Heart left ventricle (tissue), 16 donors: ENCODE measurements around the gene KCNH6. TPM values are rescaled to one million over a fixed set of nuclear protein-coding genes. Genes with fewer than 3 reads are reported as not detected.

Experiments used
- ATAC-seq, 4 donors: fragments of 200-7000 bp; cut with Tn5 transposase; one replicate each; pipeline ENCODE4 v1.9.1; 2020 to 2022; ENCODE audit warnings: moderate library complexity in 4 of 4, mild to moderate bottlenecking in 3 of 4, moderate number of reproducible peaks in 1 of 4
- DNase-seq, 5 donors: peaks; one replicate each; pipeline ENCODE4 v3.0.0-alpha.2; 2020
- H3K27ac ChIP-seq, 12 donors: fragments of 200-600 bp; sonication (generic) in 4 of 12; one replicate each; pipeline versions ENCODE4 v1.5.0 to v1.8.0; 2016 to 2022; ENCODE audit warnings: mild to moderate bottlenecking in 2 of 12
- H3K27me3 ChIP-seq, 9 donors: fragments of 200-600 bp; sonication (generic) in 2 of 9; one replicate each; pipeline versions ENCODE4 v1.5.1 to v1.8.0; 2016 to 2022; ENCODE audit warnings: mild to moderate bottlenecking in 3 of 9
- H3K36me3 ChIP-seq, 9 donors: fragments of 200-600 bp; sonication (generic) in 2 of 9; one replicate each; pipeline versions ENCODE4 v1.5.0 to v1.8.0; 2018 to 2022; ENCODE audit warnings: mild to moderate bottlenecking in 2 of 9
- H3K4me1 ChIP-seq, 12 donors: fragments of 200-600 bp; sonication (generic) in 4 of 12; one replicate each; pipeline versions ENCODE4 v1.5.0 to v1.8.0; 2016 to 2022; ENCODE audit warnings: mild to moderate bottlenecking in 3 of 12
- H3K4me3 ChIP-seq, 12 donors: fragments of 200-600 bp; sonication (generic) in 4 of 12; one replicate each; pipeline versions ENCODE4 v1.5.0 to v1.8.0; 2017 to 2022; ENCODE audit warnings: mild to moderate bottlenecking in 9 of 12, moderate library complexity in 4 of 12
- H3K9me3 ChIP-seq, 12 donors: fragments of 200-600 bp; sonication (generic) in 4 of 12; one replicate each; pipeline versions ENCODE4 v1.5.0 to v1.8.0; 2016 to 2022; ENCODE audit warnings: mild to moderate bottlenecking in 1 of 12
- POLR2A ChIP-seq, 2 donors: fragments of 450-650 bp; IDR thresholded peaks; one replicate each; pipeline ENCODE4 v1.6.1; 2017; ENCODE audit warnings: antibody characterized with exemption in 2 of 2, mild to moderate bottlenecking in 2 of 2, moderate library complexity in 2 of 2
- WGBS, 4 donors: extraction: QIAGEN DNeasy Blood & Tissue Kit in 2 of 4; methylation state at CpG; one replicate each; pipeline versions ENCODE4 v1.1.5 to v1.1.7; 2013 to 2018; 5-methylcytosine and 5-hydroxymethylcytosine counted together
- intact Hi-C, 10 donors: fragments of 100-400 bp; cut with DNase I; formaldehyde crosslinking; loops; one replicate each; pipeline versions ENCODE4 v1.11.1 to v1.14.2; 2022
- polyA plus RNA-seq, 2 donors: library from polyadenylated mRNA; stranded (reverse); fragments of 200-250 nt; gene quantifications; one replicate each; pipeline ENCODE4 v1.2.3, GENCODE V29; 2013
- total RNA-seq, 9 donors: library from RNA; depleted of rRNA in 2 of 9; stranded (reverse); fragments of >200 nt in 2 of 9; fragmentation: NEBNext Ultra II Directional in 3 of 9; extraction: Animal tissue kit (Norgen Biotek cat#: 25700) in 3 of 9; gene quantifications; one replicate each; pipeline versions ENCODE4 v1.1.0 to v1.2.4, GENCODE V29; 2016 to 2023
- TF ChIP-seq, protein P1 (sequence below), 12 donors: fragments of 200-600 bp; sonication (generic) in 4 of 12; IDR thresholded peaks; one replicate each; pipeline versions ENCODE4 v1.5.0 to v1.8.0; 2018 to 2022; ENCODE audit warnings: antibody characterized with exemption in 12 of 12, mild to moderate bottlenecking in 5 of 12
- donor health status: ischemic (EF 13 %, LVEDD 7.1; RV severe dilation, severe dysfunction).
- donor health status: healthy with polysubstance abuse.
- donor health status: DM: no; HTN: yes; CAD: no.
- donor health status: DM: no; HTN: no; CAD: no.
- donor health status: ischemic (EF 25% LVEDD 6.9; RV normal size, moderate dysfunction).
- donor health status: ischemic (EF 25% LVEDD 5.7; RV mildly dilated, moderate dysfunction).
- donor health status: healthy.
- donor health status: DM: yes; HTN: yes; CAD: no.
- donor health status: ischemic (EF 35%, LVEDD 5.7; RV mildly dilated, moderate dysfunction).
- donor health status: nonischemic (EF 11% LVEDD 7.7; RV severe dilation, severe dysfunction).
- donor health status: DM: yes; HTN: yes; CAD: no.
- donor health status: PGD.
- donor health status: ischemic (EF 29% LVEDD 5.4; RV normal size, mild dysfunction).
- donor health status: nonischemic (EF 23%, LVEDD 6.1; RV moderate dilation, normal function).

Gene KCNH6
- total and polyA plus RNA-seq, 11 donors = 0.01 TPM; not detected in 10

DNA sequence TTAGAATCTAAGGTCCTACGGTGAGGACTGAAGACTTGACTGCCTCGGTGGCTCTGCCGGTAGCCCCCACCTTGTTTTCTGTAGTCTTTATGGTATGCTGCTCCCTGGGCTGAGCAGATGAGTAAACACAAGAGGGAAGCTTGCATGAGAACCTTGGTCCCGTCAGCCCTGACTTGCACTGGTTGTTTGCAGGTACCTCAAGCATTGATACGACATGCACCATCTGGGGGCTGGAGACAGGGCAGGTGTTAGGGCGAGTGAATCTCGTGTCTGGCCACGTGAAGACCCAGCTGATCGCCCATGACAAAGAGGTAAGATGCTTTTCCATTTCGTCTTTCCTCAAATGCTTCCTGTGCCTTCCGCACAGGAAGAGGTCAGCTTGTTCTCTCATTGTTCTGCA is 56.5 kb downstream of the KCNH6 start:
- DNase-seq (no peak), ATAC-seq (peak in 1 of 4 donors; percentile 57)
- TF ChIP-seq, protein P1, sequence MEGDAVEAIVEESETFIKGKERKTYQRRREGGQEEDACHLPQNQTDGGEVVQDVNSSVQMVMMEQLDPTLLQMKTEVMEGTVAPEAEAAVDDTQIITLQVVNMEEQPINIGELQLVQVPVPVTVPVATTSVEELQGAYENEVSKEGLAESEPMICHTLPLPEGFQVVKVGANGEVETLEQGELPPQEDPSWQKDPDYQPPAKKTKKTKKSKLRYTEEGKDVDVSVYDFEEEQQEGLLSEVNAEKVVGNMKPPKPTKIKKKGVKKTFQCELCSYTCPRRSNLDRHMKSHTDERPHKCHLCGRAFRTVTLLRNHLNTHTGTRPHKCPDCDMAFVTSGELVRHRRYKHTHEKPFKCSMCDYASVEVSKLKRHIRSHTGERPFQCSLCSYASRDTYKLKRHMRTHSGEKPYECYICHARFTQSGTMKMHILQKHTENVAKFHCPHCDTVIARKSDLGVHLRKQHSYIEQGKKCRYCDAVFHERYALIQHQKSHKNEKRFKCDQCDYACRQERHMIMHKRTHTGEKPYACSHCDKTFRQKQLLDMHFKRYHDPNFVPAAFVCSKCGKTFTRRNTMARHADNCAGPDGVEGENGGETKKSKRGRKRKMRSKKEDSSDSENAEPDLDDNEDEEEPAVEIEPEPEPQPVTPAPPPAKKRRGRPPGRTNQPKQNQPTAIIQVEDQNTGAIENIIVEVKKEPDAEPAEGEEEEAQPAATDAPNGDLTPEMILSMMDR (IDR thresholded peaks at IDR 0.05) = no peak
- no peak for TF ChIP-seq POLR2A (IDR thresholded peaks at IDR 0.05)
- peak overlapping the region in 1 of 12 donors; percentile 4 for H3K27ac ChIP-seq
- intact Hi-C loops = no loop called here
- no peak overlapping the region for H3K4me3 ChIP-seq
- H3K9me3 ChIP-seq = no peaks in the 10 kb centered on the region
- H3K36me3 ChIP-seq = peaks cover 0 to 63% (median 57%) of the 10 kb centered on the region in 9 donors
- 60 to 69% (median 66%) methylated on average over 11 of the region's 11 CpGs for WGBS, 4 donors
- H3K27me3 ChIP-seq = no peaks in the 10 kb centered on the region
- peaks cover 0 to 16% (median 0%) of the 10 kb centered on the region in 12 donors for H3K4me1 ChIP-seq

DNA sequence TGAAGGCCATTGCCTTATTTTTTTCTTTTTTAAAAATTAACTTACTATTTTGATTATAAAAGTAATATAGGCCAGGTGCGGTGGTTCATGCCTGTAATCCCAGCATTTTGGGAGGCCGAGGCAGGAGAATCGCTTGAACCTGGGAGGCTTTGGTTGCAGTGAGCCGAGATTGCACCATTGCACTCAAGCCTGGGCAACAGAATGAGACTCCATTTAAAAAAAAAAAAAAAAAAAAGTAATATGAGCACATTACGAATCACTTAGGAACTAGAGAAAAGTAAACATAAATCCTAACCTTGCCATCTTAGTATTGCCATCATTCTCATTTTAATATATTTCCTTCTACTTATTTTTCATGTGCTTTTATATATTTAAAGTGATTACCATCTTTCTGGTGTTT is 64.6 kb downstream of the KCNH6 start:
- no peak overlapping the region for H3K27ac ChIP-seq
- 94 to 97% (median 96%) methylated on average over 5 of the region's 5 CpGs for WGBS, 4 donors
- no peaks in the 10 kb centered on the region for H3K9me3 ChIP-seq
- DNase-seq (no peak), ATAC-seq (no peak)
- intact Hi-C loops = no loop called here
- H3K36me3 ChIP-seq = peaks cover 0 to 99% (median 91%) of the 10 kb centered on the region in 9 donors
- H3K4me3 ChIP-seq = no peak overlapping the region
- H3K4me1 ChIP-seq = no peaks in the 10 kb centered on the region
- no peaks in the 10 kb centered on the region for H3K27me3 ChIP-seq
- no peak for TF ChIP-seq POLR2A (IDR thresholded peaks at IDR 0.05)
- TF ChIP-seq, protein P1 (IDR thresholded peaks at IDR 0.05) = no peak

DNA sequence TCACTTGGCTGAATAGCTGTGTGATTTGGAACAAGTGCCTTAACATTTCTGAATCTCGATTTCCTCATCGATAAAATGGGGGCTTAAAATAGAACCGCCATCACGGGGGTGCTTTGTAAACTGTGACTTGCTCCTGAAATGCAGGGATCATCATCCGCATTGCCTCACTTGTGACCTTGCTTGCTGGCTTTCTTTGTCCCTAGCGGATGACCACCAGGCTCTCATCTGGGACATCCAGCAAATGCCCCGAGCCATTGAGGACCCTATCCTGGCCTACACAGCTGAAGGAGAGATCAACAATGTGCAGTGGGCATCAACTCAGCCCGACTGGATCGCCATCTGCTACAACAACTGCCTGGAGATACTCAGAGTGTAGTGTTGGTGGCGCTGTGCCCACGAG is 65.6 kb downstream of the KCNH6 start:
- ATAC-seq = no peak
- H3K27me3 ChIP-seq = no peaks in the 10 kb centered on the region
- intact Hi-C loops = no loop called here
- TF ChIP-seq, protein P1 (IDR thresholded peaks at IDR 0.05) = no peak
- TF ChIP-seq POLR2A (IDR thresholded peaks at IDR 0.05) = no peak
- H3K9me3 ChIP-seq = no peaks in the 10 kb centered on the region
- no peak overlapping the region for H3K4me3 ChIP-seq
- no peak for DNase-seq
- H3K27ac ChIP-seq = no peak overlapping the region
- H3K36me3 ChIP-seq = peaks cover 0 to 98% (median 88%) of the 10 kb centered on the region in 9 donors
- H3K4me1 ChIP-seq = no peaks in the 10 kb centered on the region
- 86 to 91% (median 87%) methylated on average over 11 of the region's 11 CpGs for whole genome bisulfite sequencing, 4 donors

DNA sequence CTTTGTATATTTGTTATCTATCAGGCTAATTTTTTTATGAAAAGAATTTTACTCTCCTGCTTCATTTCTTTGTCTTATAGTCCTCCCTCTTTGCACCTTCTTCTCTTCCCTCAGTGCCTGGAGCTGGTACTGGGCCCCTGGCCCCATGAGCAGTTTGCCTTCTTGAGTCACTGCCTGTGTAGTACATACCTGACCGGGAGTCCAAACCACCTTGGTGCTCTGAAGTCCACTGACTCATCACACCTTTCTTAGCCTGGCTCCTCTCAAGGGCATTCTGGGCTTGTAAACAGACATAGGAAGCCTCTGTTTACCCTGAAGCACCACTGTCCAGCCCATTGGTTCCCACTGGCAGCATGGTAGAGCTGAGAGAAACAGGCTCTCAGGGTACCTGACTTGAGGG is 66.5 kb downstream of the KCNH6 start:
- Histone ChIP-seq H3K36me3 (peaks cover 0 to 98% (median 87%) of the 10 kb centered on the region in 9 donors), H3K4me3 (no peak overlapping the region), H3K27ac (no peak overlapping the region), H3K9me3 (no peaks in the 10 kb centered on the region), H3K4me1 (no peaks in the 10 kb centered on the region), H3K27me3 (no peaks in the 10 kb centered on the region)
- TF ChIP-seq, protein P1 (IDR thresholded peaks at IDR 0.05) = no peak
- no peak for TF ChIP-seq POLR2A (IDR thresholded peaks at IDR 0.05)
- WGBS, 4 donors = 90 to 100% (median 97%) methylated on average over 1 of the region's 1 CpG
- ATAC-seq (no peak), DNase-seq (no peak)
- intact Hi-C loops = no loop called here
